Measurements from ENCODE around the gene PSMF1.

- TF ChIP-seq NRF1 (conservative IDR thresholded peaks at IDR 0.05 in 1 of 2, IDR thresholded peaks at IDR 0.05 in 1 of 2) (0 out of 4 replicates have a peak, but pooled peaks of 1 of the 2 experiments have one; percentile 15), RFX5 (IDR thresholded peaks at IDR 0.05; ENCODE audit: low read depth, low read length) (no peak)
- TF ChIP-seq, protein P1, sequence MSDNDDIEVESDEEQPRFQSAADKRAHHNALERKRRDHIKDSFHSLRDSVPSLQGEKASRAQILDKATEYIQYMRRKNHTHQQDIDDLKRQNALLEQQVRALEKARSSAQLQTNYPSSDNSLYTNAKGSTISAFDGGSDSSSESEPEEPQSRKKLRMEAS (CRISPR knock-in tag; IDR thresholded peaks at IDR 0.05) = no peak
Observed at GRCh38 chr20:1187605-1188171, 69.3 kb downstream of the PSMF1 start.
